ACC112 (cell line): ENCODE results near the gene OSCAR.

Experiments
- H2AFZ ChIP-seq: fragments of 200-600 bp; sonication (generic); one replicate; pipeline ENCODE4 v1.6.0; 2017; ENCODE audit warnings: antibody characterized with exemption, low read length; ENCODE audit not compliant: unreplicated experiment
- H3K27ac ChIP-seq: fragments of 200-600 bp; sonication (generic); 2 replicates; pipeline ENCODE4 v1.5.1; 2014; ENCODE audit warnings: low read depth, mild to moderate bottlenecking, antibody characterized with exemption, low read length, moderate library complexity
- H3K27me3 ChIP-seq: fragments of 200-600 bp; sonication (generic); 2 replicates; pipeline ENCODE4 v1.6.1; 2014; ENCODE audit warnings: mild to moderate bottlenecking, antibody characterized with exemption, low read length, moderate library complexity, mixed read lengths; ENCODE audit not compliant: insufficient read depth
- H3K36me3 ChIP-seq: fragments of 200-600 bp; sonication (generic); 2 replicates; pipeline ENCODE4 v1.6.1; 2016; ENCODE audit warnings: mild to moderate bottlenecking, antibody characterized with exemption, low read length, moderate library complexity, mixed read lengths; ENCODE audit not compliant: insufficient read depth
- H3K4me1 ChIP-seq: fragments of 200-600 bp; sonication (generic); one replicate; pipeline ENCODE4 v1.6.1; 2016; ENCODE audit warnings: low read length, mixed read lengths; ENCODE audit not compliant: insufficient read depth, unreplicated experiment, control insufficient read depth
- H3K4me3 ChIP-seq: fragments of 200-600 bp; sonication (generic); 2 replicates; pipeline ENCODE4 v1.5.1; 2014; ENCODE audit warnings: mild to moderate bottlenecking, low read depth, low read length
- H3K79me2 ChIP-seq: fragments of 200-600 bp; sonication (generic); one replicate; pipeline ENCODE4 v1.6.0; 2016; ENCODE audit warnings: low read length; ENCODE audit not compliant: control insufficient read depth, unreplicated experiment, insufficient read depth

Gene OSCAR

GRCh38 chr19:54081032-54081431, 19.6 kb downstream of the OSCAR start, which contains the start of gene TARM1:
TARM1 (minus strand) TSS chr19:54081365; CDS start chr19:54081340, 25 bp downstream.
- Histone ChIP-seq H3K36me3 (no peaks in the 10 kb centered on the region), H3K4me3 (no peak within 1 kb of the TSS), H3K27me3 (no peaks in the 10 kb centered on the region), H3K27ac (no peak within 1 kb of the TSS), H3K79me2 (no peaks in the 10 kb centered on the region), H2AFZ (no peak within 1 kb of the TSS), H3K4me1 (no peaks in the 10 kb centered on the region)

- Histone ChIP-seq H3K4me1 (no peaks in the 10 kb centered on the region), H3K36me3 (no peaks in the 10 kb centered on the region), H3K27me3 (no peaks in the 10 kb centered on the region), H3K79me2 (no peaks in the 10 kb centered on the region), H3K4me3 (no peak overlapping the region), H3K27ac (no peak overlapping the region), H2AFZ (no peak overlapping the region)
Measured at GRCh38 chr19:54077334-54077733, 23.3 kb downstream of the OSCAR start.

GRCh38 chr19:54074851-54075250, 25.8 kb downstream of the OSCAR start:
- no peaks in the 10 kb centered on the region for H3K4me1 ChIP-seq
- no peaks in the 10 kb centered on the region for H3K36me3 ChIP-seq
- no peak overlapping the region for H3K4me3 ChIP-seq
- H3K27me3 ChIP-seq: no peaks in the 10 kb centered on the region
- no peaks in the 10 kb centered on the region for H3K79me2 ChIP-seq
- no peak overlapping the region for H3K27ac ChIP-seq
- H2AFZ ChIP-seq: no peak overlapping the region

- Histone ChIP-seq H3K27me3 (no peaks in the 10 kb centered on the region), H3K4me1 (no peaks in the 10 kb centered on the region), H3K79me2 (no peaks in the 10 kb centered on the region)
Measured at GRCh38 chr19:54073829-54074228, 26.8 kb downstream of the OSCAR start.

GRCh38 chr19:54069470-54069869, 31.1 kb downstream of the OSCAR start:
- Histone ChIP-seq H3K4me1 (no peaks in the 10 kb centered on the region), H3K4me3 (no peak overlapping the region), H3K79me2 (no peaks in the 10 kb centered on the region), H2AFZ (no peak overlapping the region), H3K36me3 (no peaks in the 10 kb centered on the region), H3K27ac (no peak overlapping the region), H3K27me3 (no peaks in the 10 kb centered on the region)

More at GRCh38 chr19:54073829-54074228, 26.8 kb downstream of the OSCAR start:
- Histone ChIP-seq H3K36me3 (no peaks in the 10 kb centered on the region), H3K4me3 (no peak overlapping the region), H3K27ac (no peak overlapping the region), H2AFZ (no peak overlapping the region)

GRCh38 chr19:54063350-54064116, 37.1 kb downstream of the OSCAR start, which contains the start of gene VSTM1:
VSTM1 (minus strand) TSS chr19:54063897; CDS start chr19:54063777, 120 bp downstream.
- H3K79me2 ChIP-seq: no peaks in the 10 kb centered on the region
- H3K27me3 ChIP-seq: peaks cover 6% of the 10 kb centered on the region; the same call in 1 of the 2 replicates
- no peaks in the 10 kb centered on the region for H3K36me3 ChIP-seq
- no peak within 1 kb of the TSS for H3K4me3 ChIP-seq
- no peak within 1 kb of the TSS for H2AFZ ChIP-seq
- H3K4me1 ChIP-seq: no peaks in the 10 kb centered on the region
- H3K27ac ChIP-seq: no peak within 1 kb of the TSS

- Histone ChIP-seq H3K27ac (no peak overlapping the region), H2AFZ (no peak overlapping the region), H3K79me2 (no peaks in the 10 kb centered on the region), H3K4me3 (no peak overlapping the region), H3K27me3 (peaks cover 6% of the 10 kb centered on the region; the same call in 1 of the 2 replicates), H3K4me1 (no peaks in the 10 kb centered on the region), H3K36me3 (no peaks in the 10 kb centered on the region)
Measured at GRCh38 chr19:54062643-54063042, 38.0 kb downstream of the OSCAR start.

GRCh38 chr19:54047616-54048015, 53.0 kb downstream of the OSCAR start:
- Histone ChIP-seq H3K27me3 (peaks cover 34% of the 10 kb centered on the region), H3K79me2 (no peaks in the 10 kb centered on the region), H2AFZ (no peak overlapping the region), H3K4me3 (no peak overlapping the region), H3K4me1 (no peaks in the 10 kb centered on the region), H3K27ac (no peak overlapping the region), H3K36me3 (no peaks in the 10 kb centered on the region)

- Histone ChIP-seq H3K4me1 (no peaks in the 10 kb centered on the region), H3K36me3 (no peaks in the 10 kb centered on the region), H3K79me2 (no peaks in the 10 kb centered on the region), H3K27me3 (peaks cover 34% of the 10 kb centered on the region), H3K4me3 (no peak overlapping the region), H2AFZ (no peak overlapping the region), H3K27ac (no peak overlapping the region)
Measured at GRCh38 chr19:54045771-54046170, 54.8 kb downstream of the OSCAR start.
